H1 (cell line): ENCODE results near the gene TTLL9. TPM values are rescaled to one million over a fixed set of nuclear protein-coding genes. Genes with fewer than 3 reads are reported as not detected.

ENCODE experiments used
- CTCF ChIA-PET: fragments of 300-600 bp; sonication (Branson Sonifier 250); formaldehyde crosslinking; loops from one replicate; lab custom pipeline; 2021; ENCODE audit not compliant: partially characterized antibody; lab: Charles Lee
- POLR2A ChIA-PET: fragments of 300-600 bp; sonication (Branson Sonifier 250); formaldehyde crosslinking; loops from one replicate; lab custom pipeline; 2021; ENCODE audit warnings: inconsistent platforms; ENCODE audit not compliant: partially characterized antibody; lab: Charles Lee
- DNase-seq, 2 experiments: peaks; one replicate each; pipeline versions ENCODE4 v3.0.0 to v3.0.0-alpha.2; 2010 to 2022; ENCODE audit warnings: low spot score in 2 of 2, low read depth in 1 of 2, mixed read lengths in 1 of 2
- FAIRE-seq: peaks from 2 replicates; lab custom pipeline; 2011; peaks lifted over from hg19 to GRCh38; lab: Jason Lieb, UNC
- H2AFZ ChIP-seq: 2 replicates; pipeline ENCODE4 v1.8.1; 2012; ENCODE audit warnings: low read length, inconsistent platforms
- H2AK5ac ChIP-seq: 2 replicates; pipeline ENCODE4 v1.6.1; 2013; ENCODE audit warnings: low read depth, low read length
- H2BK120ac ChIP-seq: replicated peaks from 2 replicates; pipeline ENCODE3; 2013; ENCODE audit warnings: low read depth, low read length, inconsistent platforms
- H2BK12ac ChIP-seq: 2 replicates; pipeline ENCODE4 v1.6.1; 2013; ENCODE audit warnings: low read depth, low read length
- H2BK15ac ChIP-seq: 2 replicates; pipeline ENCODE4 v1.6.1; 2013; ENCODE audit warnings: low read length
- H2BK20ac ChIP-seq: 2 replicates; pipeline ENCODE4 v1.6.1; 2013; ENCODE audit warnings: low read length
- H2BK5ac ChIP-seq: 2 replicates; pipeline ENCODE4 v1.6.1; 2013; ENCODE audit warnings: low read depth, low read length
- H3K14ac ChIP-seq: 2 replicates; pipeline ENCODE4 v1.6.1; 2013; ENCODE audit warnings: inconsistent platforms; ENCODE audit not compliant: insufficient read length
- H3K18ac ChIP-seq: 2 replicates; pipeline ENCODE4 v1.6.1; 2013; ENCODE audit warnings: low read length; ENCODE audit errors: extremely low read depth
- H3K23ac ChIP-seq: 2 replicates; pipeline ENCODE4 v1.6.1; 2013; ENCODE audit warnings: inconsistent platforms; ENCODE audit not compliant: insufficient read length
- H3K23me2 ChIP-seq: 2 replicates; pipeline ENCODE4 v1.6.1; 2013; ENCODE audit warnings: low read depth, low read length
- H3K27ac ChIP-seq: 2 replicates; pipeline ENCODE4 v1.6.1; 2011; ENCODE audit warnings: low read depth, low read length, inconsistent platforms
- H3K27me3 ChIP-seq, 4 experiments: replicated peaks in 1 of 4; 1 replicate in 1 of 4; 2 replicates in 3 of 4; pipeline versions ENCODE4 v1.6.1 to v1.8.1; 2011 to 2013; ENCODE audit warnings: low read length in 3 of 4, mild to moderate bottlenecking in 3 of 4, inconsistent platforms in 2 of 4, mixed read lengths in 2 of 4, moderate library complexity in 1 of 4; ENCODE audit not compliant: control insufficient read depth in 3 of 4, insufficient read depth in 3 of 4; ENCODE audit errors: extremely low read depth in 1 of 4
- H3K36me3 ChIP-seq, 4 experiments: 2 replicates each; pipeline versions ENCODE4 v1.6.1 to v1.8.1; 2011 to 2013; ENCODE audit warnings: mild to moderate bottlenecking in 4 of 4, low read length in 3 of 4, moderate library complexity in 2 of 4, control low read depth in 1 of 4, inconsistent platforms in 1 of 4; ENCODE audit not compliant: insufficient read depth in 4 of 4, control insufficient read depth in 2 of 4
- H3K4ac ChIP-seq: replicated peaks from 2 replicates; pipeline ENCODE3; 2013; ENCODE audit warnings: low read length, low read depth, mixed read lengths, inconsistent platforms; ENCODE audit not compliant: insufficient read length
- H3K4me1 ChIP-seq, 4 experiments: replicated peaks in 1 of 4; 1 replicate in 1 of 4; 2 replicates in 3 of 4; pipeline versions ENCODE4 v1.6.1 to v1.8.1; 2011 to 2013; ENCODE audit warnings: low read length in 3 of 4, inconsistent platforms in 2 of 4, mixed read lengths in 1 of 4; ENCODE audit not compliant: insufficient read depth in 4 of 4, control insufficient read depth in 3 of 4
- H3K4me2 ChIP-seq, 2 experiments: 2 replicates each; pipeline versions ENCODE4 v1.6.1 to v1.8.1; 2011 to 2013; ENCODE audit warnings: low read depth in 2 of 2, low read length in 2 of 2, control low read depth in 1 of 2, inconsistent platforms in 1 of 2, mild to moderate bottlenecking in 1 of 2; ENCODE audit not compliant: insufficient read depth in 1 of 2
- H3K4me3 ChIP-seq, 4 experiments: fragments of 200-600, 300-600 bp in 1 of 4; sonication (generic), shearing (Covaris generic), sonication (Bioruptor Twin) in 1 of 4; 2 replicates each; pipeline versions ENCODE4 v1.5.1 to v1.8.1; 2011 to 2016; ENCODE audit warnings: low read length in 4 of 4, low read depth in 3 of 4, control low read depth in 2 of 4, inconsistent platforms in 2 of 4, mild to moderate bottlenecking in 2 of 4, mixed read lengths in 1 of 4, moderate library complexity in 1 of 4; ENCODE audit not compliant: insufficient read depth in 2 of 4; ENCODE audit errors: extremely low read depth in 1 of 4
- H3K56ac ChIP-seq: replicated peaks from 2 replicates; pipeline ENCODE3; 2013; ENCODE audit warnings: low read depth, mild to moderate bottlenecking, mixed read lengths, low read length, inconsistent platforms; ENCODE audit not compliant: insufficient read length
- H3K79me1 ChIP-seq: 2 replicates; pipeline ENCODE4 v1.6.1; 2013; ENCODE audit warnings: low read depth, low read length, control low read depth
- H3K79me2 ChIP-seq, 2 experiments: 2 replicates each; pipeline versions ENCODE4 v1.6.1 to v1.8.1; 2012 to 2013; ENCODE audit warnings: low read length in 2 of 2, mild to moderate bottlenecking in 2 of 2, inconsistent platforms in 1 of 2; ENCODE audit not compliant: insufficient read depth in 2 of 2, control insufficient read depth in 1 of 2
- H3K9ac ChIP-seq, 4 experiments: replicated peaks in 1 of 4; 1 replicate in 1 of 4; 2 replicates in 3 of 4; pipeline versions ENCODE4 v1.6.1 to v1.8.1; 2011 to 2013; ENCODE audit warnings: low read depth in 3 of 4, low read length in 3 of 4, control low read depth in 2 of 4, mild to moderate bottlenecking in 2 of 4, moderate library complexity in 2 of 4, inconsistent platforms in 1 of 4; ENCODE audit errors: extremely low read depth in 1 of 4
- H3K9me3 ChIP-seq, 2 experiments: 2 replicates each; pipeline versions ENCODE4 v1.6.1 to v1.8.1; 2012 to 2013; ENCODE audit warnings: mild to moderate bottlenecking in 2 of 2, moderate library complexity in 2 of 2, control low read depth in 1 of 2, inconsistent platforms in 1 of 2, low read depth in 1 of 2, low read length in 1 of 2, mixed read lengths in 1 of 2; ENCODE audit not compliant: insufficient read depth in 2 of 2
- H4K20me1 ChIP-seq, 2 experiments: replicated peaks in 1 of 2; 2 replicates each; pipeline versions ENCODE3 to v1.8.1; 2011 to 2013; ENCODE audit warnings: inconsistent platforms in 2 of 2, low read length in 2 of 2, mild to moderate bottlenecking in 1 of 2; ENCODE audit not compliant: insufficient read depth in 2 of 2, control insufficient read depth in 1 of 2
- H4K5ac ChIP-seq: 2 replicates; pipeline ENCODE4 v1.6.1; 2013; ENCODE audit warnings: low read length, low read depth, mixed read lengths, inconsistent platforms; ENCODE audit not compliant: insufficient read length
- H4K8ac ChIP-seq: 2 replicates; pipeline ENCODE4 v1.8.0; 2013; ENCODE audit warnings: mild to moderate bottlenecking, moderate library complexity, low read length, inconsistent platforms; ENCODE audit not compliant: insufficient read depth; ENCODE audit errors: extremely low read depth
- H4K91ac ChIP-seq: replicated peaks from 2 replicates; pipeline ENCODE3; 2013; ENCODE audit warnings: low read length, mixed read lengths, inconsistent platforms; ENCODE audit not compliant: insufficient read length
- CEBPB ChIP-seq: IDR thresholded peaks from 2 replicates; pipeline ENCODE4 v1.6.1; 2012; ENCODE audit warnings: low read depth, low read length
- POU5F1 ChIP-seq: IDR thresholded peaks from 2 replicates; pipeline ENCODE4 v1.6.1; 2011; ENCODE audit warnings: low read depth, mild to moderate bottlenecking, low read length, moderate library complexity
- WGBS, 2 experiments: shearing (Covaris generic) in 1 of 2; methylation state at CpG; one replicate each; pipeline versions ENCODE4 v1.1.6 to v1.1.7; 2013 to 2015; ENCODE audit warnings: low lambda C conversion rate in 2 of 2, mixed read lengths in 2 of 2, inconsistent platforms in 1 of 2, low coverage in 1 of 2, missing lambda C conversion rate in 1 of 2; ENCODE audit not compliant: insufficient replicate concordance in 2 of 2, insufficient coverage in 1 of 2, insufficient read length in 1 of 2; ENCODE audit errors: extremely low coverage in 1 of 2, missing lambda C conversion rate in 1 of 2; 5-methylcytosine and 5-hydroxymethylcytosine counted together
- polyA plus RNA-seq, 7 experiments: library from polyadenylated mRNA; depleted of rRNA in 3 of 7; stranded (reverse) in 5 of 7; unstranded in 2 of 7; fragments of >200 nt in 5 of 7; fragments of 200-250 nt in 2 of 7; gene quantifications; 1 replicate in 5 of 7; 2 replicates in 1 of 7; 4 replicates in 1 of 7; pipeline versions ENCODE4 v1.2.1 to v1.2.3, GENCODE V29; 2011 to 2013; ENCODE audit warnings: missing spikeins in 2 of 7, mixed read lengths in 2 of 7
- total RNA-seq: library from RNA; stranded (reverse); fragmentation: NEBNext Ultra II Directional; extraction: Animal tissue kit (Norgen Biotek cat#: 25700); gene quantifications from 2 replicates; pipeline ENCODE4 v1.2.1, GENCODE V29; 2021

TTLL9 gene
- total and polyA plus RNA-seq, 2 of the 8 experiments (the other 6 are each of a cell fraction or from before 2014, with no cell fraction given), result 0.06 TPM; not detected in 1

DNA sequence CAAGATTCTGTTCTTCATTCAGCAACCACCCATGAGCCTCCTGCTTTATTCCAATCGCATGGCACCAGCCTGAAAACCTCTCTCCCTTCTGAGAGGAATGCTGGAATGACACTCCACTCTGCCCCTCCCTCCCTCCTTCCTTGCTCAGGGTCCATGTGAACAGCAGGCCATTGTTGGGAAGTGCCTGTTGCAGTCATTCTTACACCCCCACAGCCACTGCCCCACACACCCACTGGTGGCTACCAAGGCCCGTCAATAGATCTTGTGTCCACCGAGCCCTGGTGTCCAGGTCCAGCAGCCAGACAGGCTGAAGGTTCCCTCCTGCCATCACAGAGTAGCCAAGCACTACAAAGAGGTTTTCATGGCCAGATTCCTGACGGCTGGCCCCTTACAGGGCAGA is 74.9 kb downstream of the TTLL9 start:
- no peak overlapping the region for H3K23ac ChIP-seq
- H3K27me3 ChIP-seq, result no peaks in the 10 kb centered on the region
- TF ChIP-seq CEBPB (no peak), POU5F1 (no peak)
- no peak overlapping the region for H3K4me2 ChIP-seq
- POLR2A ChIA-PET, result no interaction called here
- no peak overlapping the region for H2BK5ac ChIP-seq
- peaks cover 32 to 50% (median 43%) of the 10 kb centered on the region in 4 experiments for H3K36me3 ChIP-seq
- H2BK120ac ChIP-seq, result no peak overlapping the region
- 89% methylated on average over 4 of the region's 4 CpGs; no CpG with 5 or more reads in 1 of the 2 experiments for WGBS, 2 experiments
- CTCF ChIA-PET, result interaction anchor here (0.8 to 8.3 kb wide), 5 partner anchors 10 to 122 kb away, joined by 3 to 71 read pairs (median 3); no protein-coding TSS in a partner anchor
- no peak overlapping the region for H2BK20ac ChIP-seq
- no peak overlapping the region for H4K91ac ChIP-seq
- no peak overlapping the region for H2AFZ ChIP-seq
- H4K8ac ChIP-seq, result no peak overlapping the region
- no peak overlapping the region for H3K18ac ChIP-seq
- H2BK12ac ChIP-seq, result no peak overlapping the region
- no peak overlapping the region for H2AK5ac ChIP-seq
- no peak overlapping the region for H3K4ac ChIP-seq
- DNase-seq, result no peak
- no peak overlapping the region for H2BK15ac ChIP-seq
- H3K23me2 ChIP-seq, result no peaks in the 10 kb centered on the region
- H4K20me1 ChIP-seq, result peaks cover 2 to 3% of the 10 kb centered on the region in 2 experiments
- no peak overlapping the region for H3K14ac ChIP-seq
- peaks cover 0 to under 1% (median 0%) of the 10 kb centered on the region in 4 experiments; a peak in 2 of 7 replicates for H3K4me1 ChIP-seq
- H3K27ac ChIP-seq, result no peak overlapping the region
- peaks cover 3 to 9% of the 10 kb centered on the region in 2 experiments; a peak in 3 of 4 replicates for H3K79me2 ChIP-seq
- no peak for FAIRE-seq
- H3K56ac ChIP-seq, result no peak overlapping the region
- no peak overlapping the region; a peak in 2 of 7 replicates for H3K9ac ChIP-seq
- H3K79me1 ChIP-seq, result no peaks in the 10 kb centered on the region; the same call in 1 of the 2 replicates
- H3K9me3 ChIP-seq, result peaks cover 2 to 6% of the 10 kb centered on the region in 2 experiments; a peak in 3 of 4 replicates
- H3K4me3 ChIP-seq, result no peak overlapping the region
- H4K5ac ChIP-seq, result no peak overlapping the region
